Dendritic cell treated with granulocyte-macrophage colony-stimulating factor and Interleukin-4, amounts not matched to agents 40 ng/mL and 50 ng/mL, for 4 days (primary cell): Measurements from ENCODE around the gene ARHGAP40.
"Not testable (repeated sequence)": the region's sequence is repeated elsewhere in the genome, so short reads cannot be mapped to it uniquely, and the experiment has no call there.

Experiments used
- H3K27ac Mint-ChIP-seq: one replicate; pipeline ENCODE4 v1.8.0; 2022; ENCODE audit warnings: mild to moderate bottlenecking, mixed read lengths
- H3K27me3 Mint-ChIP-seq: one replicate; pipeline ENCODE4 v1.8.0; 2022; ENCODE audit warnings: mild to moderate bottlenecking, mixed read lengths
- H3K36me3 Mint-ChIP-seq: one replicate; pipeline ENCODE4 v1.8.0; 2022; ENCODE audit warnings: low read depth, mixed read lengths
- H3K4me1 Mint-ChIP-seq: one replicate; pipeline ENCODE4 v1.8.0; 2022; ENCODE audit warnings: low read depth, mixed read lengths
- H3K4me3 Mint-ChIP-seq: one replicate; pipeline ENCODE4 v1.8.0; 2022; ENCODE audit warnings: mild to moderate bottlenecking, moderate library complexity, mixed read lengths
- H3K9me3 Mint-ChIP-seq: one replicate; pipeline ENCODE4 v1.8.0; 2022; ENCODE audit warnings: mixed read lengths
- intact Hi-C: fragments of 100-400 bp; cut with micrococcal nuclease; formaldehyde crosslinking; loops from one replicate; pipeline ENCODE4 v1.15.0; 2022

Gene ARHGAP40

DNA sequence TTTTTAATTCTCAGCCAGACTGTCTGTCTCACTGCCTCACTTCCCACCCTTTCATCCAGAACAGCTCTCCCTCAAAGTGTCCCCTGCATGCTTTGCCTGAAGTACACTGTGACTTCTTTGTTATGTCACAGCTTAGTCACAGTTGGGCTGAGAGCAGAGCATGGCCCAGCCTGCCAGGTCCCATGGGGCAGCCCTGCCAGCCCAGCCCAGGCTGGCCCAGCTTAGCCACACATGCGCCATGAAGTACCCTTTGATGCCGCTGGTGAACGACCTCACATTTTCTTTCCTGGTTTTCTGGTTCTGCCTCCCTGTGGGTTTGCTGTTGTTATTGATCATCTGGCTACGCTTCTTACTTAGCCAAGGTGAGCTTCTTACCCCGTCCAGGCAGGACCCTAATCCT is 20.6 kb upstream of the ARHGAP40 start, which contains the start of gene ADIG:
Gene ADIG (plus strand): TSS at position 185 of the 400 bp plus-strand sequence. CDS start 54 bp downstream, at position 239.
- no peak within 1 kb of the TSS for H3K27ac Mint-ChIP-seq
- no peak within 1 kb of the TSS for H3K4me3 Mint-ChIP-seq
- H3K4me1 Mint-ChIP-seq = no peaks in the 10 kb centered on the region
- no peaks in the 10 kb centered on the region for H3K9me3 Mint-ChIP-seq
- peaks cover 7% of the 10 kb centered on the region for H3K27me3 Mint-ChIP-seq
- peaks cover 23% of the 10 kb centered on the region for H3K36me3 Mint-ChIP-seq
- intact Hi-C loops = no loop called here

DNA sequence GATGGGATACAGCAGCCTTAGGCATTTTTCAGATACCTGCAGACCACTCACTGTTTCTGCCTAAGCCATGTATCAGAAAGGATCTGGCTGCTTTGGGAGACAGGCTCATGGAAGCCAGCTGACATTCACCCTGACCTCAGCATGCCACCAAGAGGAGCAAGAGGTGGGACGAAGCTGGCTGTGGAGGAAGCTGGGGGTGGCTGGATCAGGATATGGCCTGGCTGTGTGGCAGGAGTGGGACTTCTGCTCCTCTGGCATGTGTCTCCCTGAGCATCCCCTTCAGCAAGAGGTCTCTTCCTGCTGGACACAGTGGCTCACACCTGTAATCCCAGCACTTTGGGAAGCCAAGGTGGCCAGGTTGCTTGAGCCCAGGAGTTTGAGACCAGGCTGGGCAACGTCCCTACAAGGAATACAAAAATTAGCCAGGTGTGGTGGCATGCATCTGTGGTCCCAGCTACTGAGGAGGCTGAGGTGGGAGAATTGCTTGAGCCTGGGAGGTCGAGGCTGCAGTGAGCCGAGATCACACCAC is 19.7 kb upstream of the ARHGAP40 start:
- peaks cover 14% of the 10 kb centered on the region for H3K36me3 Mint-ChIP-seq
- no peaks in the 10 kb centered on the region for H3K4me1 Mint-ChIP-seq
- H3K27me3 Mint-ChIP-seq = peaks cover 7% of the 10 kb centered on the region
- intact Hi-C loops = no loop called here
- no peak overlapping the region for H3K27ac Mint-ChIP-seq
- no peak overlapping the region for H3K4me3 Mint-ChIP-seq
- no peaks in the 10 kb centered on the region for H3K9me3 Mint-ChIP-seq

DNA sequence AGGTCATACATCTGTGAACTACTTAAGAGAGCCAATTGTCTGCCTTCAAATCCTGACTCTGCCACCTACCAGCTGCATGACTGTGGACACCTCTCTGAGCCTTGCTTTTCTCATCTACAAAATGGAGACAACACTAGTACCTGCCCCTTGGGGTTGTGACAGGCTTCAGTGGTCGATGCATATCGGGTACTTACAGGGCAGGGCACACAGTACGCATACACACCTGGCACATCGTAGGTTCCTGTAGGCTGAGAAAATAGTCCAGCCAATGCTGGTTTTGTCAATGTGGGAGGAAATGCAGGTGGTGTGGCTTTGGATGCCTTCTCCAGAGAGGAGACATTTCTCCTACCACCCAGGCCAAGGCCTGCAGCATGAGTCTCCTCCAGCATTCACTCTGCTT is 18.3 kb upstream of the ARHGAP40 start:
- intact Hi-C loops = no loop called here
- peaks cover 7% of the 10 kb centered on the region for H3K27me3 Mint-ChIP-seq
- no peaks in the 10 kb centered on the region for H3K4me1 Mint-ChIP-seq
- no peaks in the 10 kb centered on the region for H3K9me3 Mint-ChIP-seq
- H3K27ac Mint-ChIP-seq = no peak overlapping the region
- H3K36me3 Mint-ChIP-seq = no peaks in the 10 kb centered on the region
- H3K4me3 Mint-ChIP-seq = no peak overlapping the region

DNA sequence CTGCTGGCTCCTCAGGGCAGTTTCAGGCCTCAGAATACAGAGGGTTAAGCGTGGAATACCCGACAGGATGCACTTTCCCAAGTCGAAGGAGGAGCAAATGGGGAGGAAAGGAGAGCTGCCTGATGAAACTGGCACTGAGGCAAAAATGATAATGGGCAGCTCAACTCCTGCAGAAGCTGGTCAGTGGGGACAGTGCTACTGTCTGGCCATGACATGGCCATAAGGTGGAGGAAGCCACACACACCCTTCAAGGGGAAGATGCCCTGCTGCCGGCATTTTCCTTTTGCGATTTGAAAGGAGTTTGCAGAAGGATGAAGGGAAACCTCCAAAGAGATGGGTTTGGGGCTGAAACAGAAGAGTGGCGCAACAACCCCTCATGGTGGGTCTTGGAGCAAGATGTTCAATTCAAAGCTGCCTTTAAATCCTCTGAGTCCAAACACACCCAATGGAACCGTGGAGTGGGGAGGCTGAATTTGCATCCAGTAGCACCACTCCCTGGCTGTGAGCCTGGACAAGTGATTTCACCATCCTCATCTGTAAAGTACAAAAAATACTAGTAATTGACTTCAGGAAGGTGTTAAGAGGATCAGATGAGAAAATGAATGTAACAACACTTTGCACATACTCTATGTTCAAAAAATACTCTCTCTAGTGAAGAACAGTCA is 17.4 kb upstream of the ARHGAP40 start:
- Mint-ChIP-seq H3K36me3 (no peaks in the 10 kb centered on the region), H3K9me3 (no peaks in the 10 kb centered on the region), H3K4me1 (no peaks in the 10 kb centered on the region), H3K4me3 (no peak overlapping the region), H3K27me3 (peaks cover 7% of the 10 kb centered on the region), H3K27ac (no peak overlapping the region)
- intact Hi-C loops = no loop called here

DNA sequence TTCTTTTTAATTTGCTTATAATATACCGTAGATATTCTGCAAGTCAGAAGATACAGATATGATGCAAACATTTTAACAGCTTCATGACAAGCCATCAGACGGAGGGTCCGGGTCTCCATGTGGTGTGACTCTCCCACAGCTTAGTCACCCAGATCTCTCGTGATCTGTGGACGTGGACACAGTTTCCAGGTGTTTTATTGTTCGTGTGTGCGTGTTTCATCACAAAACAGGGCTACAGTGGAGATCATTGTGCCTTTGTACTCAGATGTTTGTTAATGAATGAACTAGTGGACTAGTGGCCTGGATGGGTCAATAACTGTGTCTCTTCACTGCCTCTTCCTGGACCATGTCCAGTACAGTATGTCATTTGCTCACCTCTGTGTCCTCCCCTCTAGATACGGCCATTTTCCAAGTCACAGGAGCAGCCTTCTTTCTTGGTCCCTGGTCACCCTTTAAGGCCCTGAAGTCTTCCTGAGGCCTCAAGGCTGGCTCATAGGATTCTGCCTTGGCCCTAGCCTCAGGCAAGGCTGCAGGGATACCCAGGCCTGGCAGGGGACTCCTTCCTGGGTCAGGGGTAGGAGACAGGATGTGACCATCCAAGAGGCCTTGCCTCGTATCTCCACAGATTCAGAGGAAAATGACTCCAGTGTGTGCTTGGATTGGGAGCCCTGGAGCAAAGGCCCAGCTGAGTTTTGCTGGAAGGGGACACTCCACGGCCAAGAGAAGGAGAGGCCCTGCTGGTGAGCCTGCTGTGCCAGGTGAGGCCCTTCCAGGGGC is 16.0 kb upstream of the ARHGAP40 start:
- H3K9me3 Mint-ChIP-seq = no peaks in the 10 kb centered on the region
- intact Hi-C loops = no loop called here
- no peaks in the 10 kb centered on the region for H3K36me3 Mint-ChIP-seq
- H3K27ac Mint-ChIP-seq = no peak overlapping the region
- peaks cover 6% of the 10 kb centered on the region for H3K27me3 Mint-ChIP-seq
- no peaks in the 10 kb centered on the region for H3K4me1 Mint-ChIP-seq
- H3K4me3 Mint-ChIP-seq = no peak overlapping the region

DNA sequence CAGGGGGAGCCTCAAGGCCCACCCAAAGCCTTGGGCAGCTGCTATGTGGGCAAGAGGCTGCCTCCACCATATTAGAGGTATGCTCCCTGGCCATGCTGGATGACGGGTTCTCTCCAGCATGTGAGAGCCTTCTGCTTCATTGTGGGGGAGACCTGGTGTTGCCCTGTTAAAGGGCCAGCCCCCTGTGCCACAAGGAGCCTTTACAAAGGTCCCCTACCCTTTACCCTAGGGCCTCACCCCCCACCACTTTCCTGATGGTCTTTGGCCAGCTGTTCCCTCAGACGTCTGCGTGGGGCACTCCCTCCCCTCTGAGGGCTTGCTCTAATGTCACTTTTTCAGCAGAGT is 15.5 kb upstream of the ARHGAP40 start:
- H3K27me3 Mint-ChIP-seq = peaks cover 2% of the 10 kb centered on the region
- no peak overlapping the region for H3K27ac Mint-ChIP-seq
- intact Hi-C loops = no loop called here
- no peaks in the 10 kb centered on the region for H3K36me3 Mint-ChIP-seq
- H3K4me1 Mint-ChIP-seq = no peaks in the 10 kb centered on the region
- no peaks in the 10 kb centered on the region for H3K9me3 Mint-ChIP-seq
- no peak overlapping the region for H3K4me3 Mint-ChIP-seq

DNA sequence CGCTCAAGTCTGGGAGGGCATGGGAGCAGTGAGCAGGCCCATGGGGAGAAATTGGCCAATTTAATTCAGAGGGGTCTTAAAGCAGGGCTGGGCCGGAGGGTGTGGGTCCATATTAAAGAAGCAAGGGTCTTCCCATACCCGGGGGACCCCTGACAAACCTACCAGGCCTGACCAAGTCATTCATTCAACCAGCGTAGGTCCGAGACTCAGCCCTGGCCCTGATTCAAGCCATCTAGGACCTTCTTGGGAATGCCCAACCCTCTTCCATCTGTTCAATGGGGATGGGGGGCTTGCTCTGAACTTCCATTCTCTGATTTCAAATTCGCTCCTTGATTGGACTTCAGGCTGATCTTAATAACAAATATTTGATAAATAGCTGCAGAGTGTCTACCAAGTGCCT is 13.3 kb upstream of the ARHGAP40 start:
- no peak overlapping the region for H3K4me3 Mint-ChIP-seq
- peaks cover 2% of the 10 kb centered on the region for H3K27me3 Mint-ChIP-seq
- H3K36me3 Mint-ChIP-seq = no peaks in the 10 kb centered on the region
- no peaks in the 10 kb centered on the region for H3K4me1 Mint-ChIP-seq
- H3K9me3 Mint-ChIP-seq = no peaks in the 10 kb centered on the region
- intact Hi-C loops = no loop called here
- no peak overlapping the region for H3K27ac Mint-ChIP-seq

DNA sequence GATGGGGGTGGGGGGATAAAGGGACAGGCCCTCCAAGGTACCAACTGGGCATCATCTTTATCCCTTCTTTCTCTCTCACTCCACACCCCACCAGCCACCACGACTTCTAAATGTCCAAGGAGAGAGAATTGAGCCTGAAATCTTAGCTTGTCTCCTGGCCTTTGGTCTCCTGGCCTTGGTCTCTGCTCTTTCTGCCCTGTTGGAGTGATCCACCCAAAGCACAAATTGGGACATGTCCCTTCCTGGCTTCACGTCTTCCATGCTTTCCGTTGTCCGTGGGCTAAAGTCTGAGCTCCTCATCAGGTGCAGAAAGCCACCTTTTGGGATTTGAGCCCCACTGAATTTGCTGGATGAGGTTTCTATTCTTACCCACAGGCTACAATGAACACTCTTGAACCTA is 12.3 kb upstream of the ARHGAP40 start:
- Mint-ChIP-seq H3K9me3 (no peaks in the 10 kb centered on the region), H3K4me3 (no peak overlapping the region), H3K27me3 (no peaks in the 10 kb centered on the region), H3K36me3 (no peaks in the 10 kb centered on the region), H3K4me1 (no peaks in the 10 kb centered on the region), H3K27ac (no peak overlapping the region)
- intact Hi-C loops = no loop called here

DNA sequence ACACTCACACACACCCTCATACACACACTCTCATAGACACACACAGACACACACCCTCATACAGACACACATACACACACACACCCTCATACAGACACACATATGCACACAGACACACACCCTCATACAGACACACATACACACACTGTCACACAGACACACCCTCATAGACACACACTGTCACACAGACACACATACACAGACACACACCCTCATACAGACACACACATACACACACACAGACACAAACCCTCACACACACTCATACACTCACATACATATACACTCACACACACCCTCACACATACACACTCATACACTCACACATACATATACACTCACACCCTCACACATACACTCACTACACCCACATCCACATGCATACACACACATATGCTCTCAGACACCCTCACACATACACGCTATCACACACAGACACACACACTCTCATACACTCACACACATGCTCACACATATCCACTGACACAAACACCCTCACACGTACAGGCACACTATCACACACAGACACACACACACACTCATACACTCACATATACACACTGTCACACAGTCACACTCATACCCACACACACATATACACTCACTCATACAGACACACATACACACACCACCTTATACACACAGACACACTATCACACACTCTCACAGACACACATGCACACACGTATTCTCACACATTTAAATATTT is 11.5 kb upstream of the ARHGAP40 start:
- no peaks in the 10 kb centered on the region for H3K4me1 Mint-ChIP-seq
- no peaks in the 10 kb centered on the region for H3K9me3 Mint-ChIP-seq
- H3K4me3 Mint-ChIP-seq = no peak overlapping the region
- intact Hi-C loops = no loop called here
- no peaks in the 10 kb centered on the region for H3K36me3 Mint-ChIP-seq
- H3K27me3 Mint-ChIP-seq = no peaks in the 10 kb centered on the region
- no peak overlapping the region for H3K27ac Mint-ChIP-seq

DNA sequence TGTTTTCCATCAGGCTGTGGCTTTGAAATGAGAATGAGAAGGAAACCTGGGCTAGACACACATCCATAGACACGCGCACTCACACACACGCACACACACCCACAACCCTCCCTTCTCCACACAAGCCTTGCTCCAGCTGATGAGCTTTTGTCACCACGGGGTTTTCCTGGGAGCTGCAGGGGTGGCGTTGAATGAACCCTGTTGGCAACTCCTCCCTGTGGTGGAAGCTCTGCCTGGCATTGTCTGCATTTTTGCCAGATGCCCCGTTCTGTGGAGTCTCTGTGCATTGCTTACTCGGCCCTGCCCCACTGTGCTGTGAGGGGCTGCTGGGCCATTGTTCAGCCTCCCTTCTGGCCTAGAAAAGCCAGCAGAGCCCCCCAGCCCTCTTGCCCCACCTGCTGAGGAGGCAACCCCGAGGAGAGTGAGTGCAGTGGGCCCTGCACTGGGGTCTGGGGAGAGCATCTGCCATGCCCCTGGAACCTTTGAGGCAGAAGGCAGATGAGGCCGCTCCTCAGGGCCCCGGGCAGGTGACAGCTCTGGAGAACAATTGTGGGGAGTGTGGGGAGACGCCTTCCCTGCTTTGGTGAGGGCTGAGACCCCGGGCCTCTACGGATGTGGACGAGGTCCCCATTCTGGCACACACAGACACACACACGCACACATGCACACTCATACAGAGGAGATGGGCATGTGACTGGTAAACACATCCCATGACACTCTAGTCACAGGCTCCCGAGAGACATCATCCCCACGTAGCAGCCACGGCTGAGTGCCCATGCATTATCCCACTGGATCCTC is 10.7 kb upstream of the ARHGAP40 start:
- intact Hi-C loops = no loop called here
- Mint-ChIP-seq H3K27ac (no peak overlapping the region), H3K9me3 (no peaks in the 10 kb centered on the region), H3K27me3 (no peaks in the 10 kb centered on the region), H3K36me3 (no peaks in the 10 kb centered on the region), H3K4me1 (no peaks in the 10 kb centered on the region), H3K4me3 (no peak overlapping the region)

DNA sequence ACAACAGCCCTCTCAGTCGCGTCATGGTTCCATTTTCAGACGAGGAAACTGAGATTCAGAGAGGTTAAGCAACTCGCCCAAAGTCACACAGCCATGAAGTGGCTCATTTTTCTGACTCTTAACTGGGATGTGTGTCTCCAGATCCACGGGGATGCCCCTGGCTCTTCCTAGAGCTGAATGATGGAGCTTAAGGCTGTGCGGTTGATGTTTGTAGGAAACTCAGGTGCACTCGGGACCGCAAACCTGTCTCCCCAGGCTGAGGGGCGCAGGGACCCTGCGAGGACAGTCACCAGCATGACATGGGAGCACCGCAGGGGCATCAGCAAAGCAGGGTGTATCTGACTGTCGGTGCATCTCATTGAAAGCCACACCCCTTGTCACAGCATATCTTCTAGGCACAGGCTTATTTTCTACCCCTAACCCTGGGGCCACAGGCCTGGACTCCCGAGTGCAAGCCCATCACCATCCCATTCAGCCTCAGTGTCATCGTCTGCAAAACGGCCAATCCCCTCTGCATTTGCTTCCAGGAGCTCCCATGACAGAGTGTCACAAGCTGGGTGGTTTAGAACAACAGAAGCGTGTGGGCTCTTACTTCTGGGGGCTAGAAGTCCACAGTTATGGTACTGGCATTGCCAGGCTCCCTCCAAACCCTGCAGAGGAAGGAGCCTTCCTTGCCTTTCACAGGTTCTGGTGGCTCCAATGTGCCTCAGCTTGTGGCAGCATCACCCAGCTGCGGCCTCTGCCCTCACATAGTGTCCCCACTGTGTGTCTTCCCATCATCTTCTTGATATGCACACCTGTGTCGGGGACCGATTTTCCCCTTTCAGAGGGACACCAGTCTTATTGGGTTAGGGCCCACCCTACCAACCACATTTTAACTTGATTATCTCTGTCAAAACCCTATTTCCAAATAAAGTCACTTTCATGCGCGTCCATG is 9.9 kb upstream of the ARHGAP40 start:
- Mint-ChIP-seq H3K36me3 (no peaks in the 10 kb centered on the region), H3K4me1 (no peaks in the 10 kb centered on the region), H3K27ac (no peak overlapping the region), H3K9me3 (no peaks in the 10 kb centered on the region), H3K4me3 (no peak overlapping the region), H3K27me3 (no peaks in the 10 kb centered on the region)
- intact Hi-C loops = no loop called here

DNA sequence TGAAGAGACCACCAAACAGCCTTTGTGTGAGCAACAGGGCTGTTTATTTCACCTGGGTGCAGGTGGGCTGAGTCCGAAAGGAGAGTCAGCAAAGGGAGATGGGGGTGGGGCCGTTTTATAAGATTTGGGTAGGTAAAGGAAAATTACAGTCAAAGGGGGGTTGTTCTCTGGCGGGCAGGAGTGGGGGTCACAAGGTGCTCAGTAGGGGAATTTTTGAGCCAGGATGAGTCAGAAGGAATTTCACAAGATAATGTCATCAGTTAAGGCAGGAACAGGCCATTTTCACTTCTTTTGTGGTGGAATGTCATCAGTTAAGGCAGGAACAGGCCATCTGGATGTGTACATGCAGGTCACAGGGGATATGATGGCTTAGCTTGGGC is 9.2 kb upstream of the ARHGAP40 start:
- H3K36me3 Mint-ChIP-seq, H3K27ac Mint-ChIP-seq, H3K9me3 Mint-ChIP-seq, H3K27me3 Mint-ChIP-seq, H3K4me3 Mint-ChIP-seq, H3K4me1 Mint-ChIP-seq, intact Hi-C loops: not testable (repeated sequence)

DNA sequence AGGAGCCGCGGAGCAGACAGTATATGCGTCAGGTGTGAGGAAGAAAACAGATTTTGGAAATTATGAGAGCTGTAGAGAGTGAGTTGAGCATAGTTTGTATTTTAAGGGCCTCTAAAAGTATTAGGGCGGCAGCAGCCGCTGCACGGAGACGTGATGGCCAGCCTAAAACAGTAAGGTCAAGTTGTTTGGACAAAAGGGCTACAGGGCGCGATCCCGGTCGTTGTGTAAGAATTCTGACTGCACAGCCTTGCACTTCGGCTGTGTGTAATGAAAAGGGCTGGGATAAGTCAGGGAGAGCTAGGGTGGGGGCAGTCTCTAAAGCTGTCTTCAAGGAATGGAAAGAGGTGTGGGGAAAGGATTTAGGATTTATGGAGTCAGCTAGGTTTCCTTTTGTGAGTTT is 7.3 kb upstream of the ARHGAP40 start:
- H3K9me3 Mint-ChIP-seq, intact Hi-C loops, H3K4me1 Mint-ChIP-seq, H3K36me3 Mint-ChIP-seq, H3K27ac Mint-ChIP-seq, H3K4me3 Mint-ChIP-seq: not testable (repeated sequence)
- peaks cover 14% of the 10 kb centered on the region for H3K27me3 Mint-ChIP-seq
